NCI-H345 (cell line): ENCODE data around the gene UBAC2.
"Not testable (repeated sequence)": the region's sequence is repeated elsewhere in the genome, so short reads cannot be mapped to it uniquely, and the experiment has no call there.

ENCODE experiments used
- DNase-seq: peaks from one replicate; lab custom pipeline; 2025; lab: John Stamatoyannopoulos, UW

Gene UBAC2

GRCh38 chr13:99380921-99381645 lies 180.4 kb downstream of the UBAC2 start:
- no peak for DNase-seq

- no peak for DNase-seq
Measured at GRCh38 chr13:99381766-99382165, 181.1 kb downstream of the UBAC2 start.

DNA sequence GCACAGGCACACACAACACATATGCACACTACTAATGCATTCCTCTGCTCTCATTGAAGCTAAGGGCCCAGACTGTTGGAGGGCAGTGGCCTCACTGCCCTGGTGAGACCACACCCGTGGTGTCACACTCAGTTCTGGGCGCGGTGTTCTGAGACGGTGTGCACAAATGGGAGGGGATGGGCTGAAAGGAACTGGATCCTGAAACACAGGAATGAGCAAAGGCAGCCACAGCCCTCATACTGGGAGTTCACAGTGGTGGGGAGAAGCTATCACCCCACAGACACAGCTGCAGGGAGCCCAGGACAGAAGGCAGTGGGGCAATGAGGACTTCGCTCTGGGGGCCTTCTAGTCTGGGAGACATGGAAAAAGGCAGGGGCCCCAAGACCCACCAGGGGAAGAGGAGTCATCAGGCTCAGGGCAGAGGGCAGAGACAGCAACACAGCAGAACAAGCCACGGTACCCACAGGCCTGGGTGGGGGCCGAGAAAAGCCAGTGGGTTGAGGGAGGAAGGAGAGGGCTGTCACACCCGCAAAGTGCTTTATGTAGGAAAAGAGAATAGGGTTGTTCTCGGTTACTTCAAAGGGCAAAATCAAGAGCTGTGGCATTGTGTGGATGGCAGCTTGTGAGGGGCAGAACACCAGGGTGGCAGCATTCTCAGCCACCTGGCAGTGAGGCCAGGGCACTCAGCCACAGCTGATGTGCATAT lies 181.9 kb downstream of the UBAC2 start:
- no peak for DNase-seq

GRCh38 chr13:99383511-99383921 lies 182.9 kb downstream of the UBAC2 start:
- DNase-seq = no peak

DNA sequence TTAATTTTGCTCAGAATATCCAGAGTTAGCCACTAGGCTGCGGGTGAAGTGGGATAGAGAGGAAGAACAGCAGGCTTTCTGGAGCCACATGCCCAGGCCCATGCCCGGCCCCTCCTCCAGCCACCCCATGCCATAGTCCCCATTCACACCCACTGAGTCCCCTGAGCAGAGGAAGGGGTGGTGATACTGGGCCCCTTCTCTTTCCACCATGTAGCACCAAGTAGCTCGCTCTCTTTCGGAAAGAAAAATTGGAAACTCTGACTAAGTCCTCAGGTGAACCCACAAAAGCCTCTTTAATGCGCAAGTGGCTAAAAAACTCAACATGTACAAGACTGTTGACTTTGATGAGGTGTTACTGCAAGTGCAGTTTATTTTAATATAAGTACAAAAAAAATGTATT lies 183.3 kb downstream of the UBAC2 start:
- no peak for DNase-seq

DNA sequence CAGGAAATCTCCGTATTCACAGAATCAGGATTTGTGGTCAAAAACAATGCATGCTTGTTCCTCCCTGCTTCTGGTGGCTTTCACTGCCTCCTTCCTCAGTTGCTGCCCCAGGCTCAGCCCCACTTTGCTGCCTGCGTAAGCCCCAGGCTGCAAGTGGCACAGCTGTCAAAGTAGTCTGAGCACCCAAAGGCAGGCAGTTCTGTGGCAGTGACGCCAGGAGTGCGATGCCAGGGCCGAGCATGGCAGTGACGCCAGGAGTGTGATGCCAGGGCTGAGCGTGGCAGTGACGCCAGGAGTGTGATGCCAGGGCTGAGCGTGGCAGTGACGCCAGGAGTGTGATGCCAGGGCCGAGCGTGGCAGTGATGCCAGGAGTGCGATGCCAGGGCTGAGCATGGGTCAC lies 183.8 kb downstream of the UBAC2 start:
- DNase-seq = no peak

GRCh38 chr13:99385161-99385560 lies 184.5 kb downstream of the UBAC2 start:
- no peak for DNase-seq

DNA sequence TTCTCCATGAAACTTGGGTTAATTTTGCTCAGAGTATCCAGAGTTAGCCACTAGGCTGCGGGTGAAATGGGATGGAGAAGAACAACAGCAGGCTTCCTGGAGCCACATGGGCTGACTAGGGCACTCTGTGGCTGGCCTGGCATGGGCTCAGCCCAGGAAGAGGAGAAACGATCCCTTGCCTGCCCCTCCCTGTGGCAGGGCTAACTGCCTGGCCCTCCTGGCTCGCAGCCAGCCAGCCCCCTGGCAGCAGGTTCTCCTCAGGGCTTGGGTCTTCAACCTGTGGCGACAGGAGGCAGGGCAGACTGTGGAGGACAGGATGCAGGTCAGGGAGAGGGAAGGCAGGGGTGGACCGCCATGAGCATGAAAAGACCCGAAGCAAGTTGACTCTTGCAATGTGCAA lies 185.3 kb downstream of the UBAC2 start:
- peak; percentile 59 for DNase-seq

DNA sequence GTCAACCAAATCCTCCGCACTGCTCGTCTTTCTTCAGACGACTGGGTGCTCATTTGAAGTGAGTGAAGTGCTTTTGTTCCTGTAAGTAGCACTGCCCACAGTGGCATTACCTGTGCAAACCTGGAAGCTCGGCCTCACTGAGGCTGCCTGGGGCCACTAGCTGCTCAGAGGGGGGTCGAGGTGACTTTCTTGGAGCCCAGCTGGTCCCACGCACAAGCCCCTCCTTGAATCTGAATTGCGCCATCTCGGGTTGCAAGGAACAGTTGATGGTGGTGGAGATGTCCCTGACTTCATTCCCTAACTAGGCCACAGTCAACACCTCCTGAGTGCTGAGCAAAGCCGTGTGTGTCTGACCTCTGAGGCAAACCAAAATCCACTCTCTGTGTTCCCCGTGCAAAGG lies 185.8 kb downstream of the UBAC2 start:
- peak; percentile 69 for DNase-seq

DNA sequence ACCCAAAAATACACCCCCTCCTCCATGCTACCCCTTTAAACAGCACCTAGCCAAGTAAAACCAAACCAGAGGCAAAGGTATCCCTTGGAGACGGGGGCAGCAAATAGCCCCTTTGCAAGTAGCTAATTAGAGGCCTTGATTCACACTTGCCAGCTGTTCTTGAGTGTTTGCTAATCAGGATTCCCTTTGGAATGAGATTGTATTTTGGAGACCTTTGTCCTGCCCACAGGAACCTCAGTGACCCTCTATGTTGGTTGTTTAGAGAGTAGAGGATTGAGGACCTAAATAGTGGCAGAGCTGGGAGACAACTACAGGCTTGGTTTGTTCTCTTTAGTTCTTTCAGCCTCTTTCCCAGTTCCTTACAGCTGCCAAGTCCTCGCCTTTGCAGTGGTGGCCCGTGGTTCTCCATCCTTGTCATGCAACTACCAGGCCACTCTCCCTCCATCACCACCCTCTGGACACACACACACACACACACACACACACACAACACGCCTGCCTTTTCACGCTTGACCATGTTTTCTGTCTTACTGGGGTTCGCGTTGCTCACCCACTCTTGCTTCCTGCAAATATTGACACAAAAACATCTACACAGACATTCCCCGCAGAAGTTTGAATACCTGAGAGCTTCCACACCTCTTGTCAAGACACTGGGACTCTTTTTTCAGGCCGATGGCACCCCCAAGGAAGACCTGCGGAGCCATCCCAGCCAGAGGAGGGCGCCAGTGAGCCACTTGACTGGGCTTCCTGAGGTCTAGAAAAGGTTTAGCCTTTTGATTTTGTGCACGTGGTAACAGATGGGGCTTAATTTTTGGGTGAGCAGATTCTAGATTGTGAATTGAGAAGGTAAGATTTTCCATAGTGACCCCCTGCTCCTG lies 186.5 kb downstream of the UBAC2 start:
- DNase-seq = no peak

GRCh38 chr13:99388334-99388923 lies 187.8 kb downstream of the UBAC2 start:
- DNase-seq = no peak

DNA sequence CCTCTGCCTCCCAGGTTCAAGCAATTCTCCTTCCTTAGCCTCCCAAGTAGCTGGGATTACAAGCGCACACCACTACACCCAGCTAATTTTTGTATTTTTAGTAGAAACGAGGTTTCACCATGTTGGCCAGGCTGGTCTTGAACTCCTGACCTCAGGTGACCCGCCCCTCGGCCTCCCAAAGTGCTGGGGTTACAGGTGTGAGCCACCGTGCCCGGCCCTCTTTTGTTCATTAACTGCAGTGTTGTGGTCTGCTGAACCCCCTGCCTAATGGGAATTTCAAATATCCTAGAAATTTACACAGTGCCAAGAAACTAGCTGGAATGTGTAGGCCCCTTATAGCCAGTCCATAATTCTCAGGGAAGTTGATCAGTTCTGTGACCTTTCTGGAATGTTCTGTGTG lies 188.4 kb downstream of the UBAC2 start:
- DNase-seq = not testable (repeated sequence)

GRCh38 chr13:99389520-99390304 lies 189.1 kb downstream of the UBAC2 start:
- DNase-seq = no peak

GRCh38 chr13:99390601-99391000 lies 189.9 kb downstream of the UBAC2 start:
- DNase-seq = no peak

DNA sequence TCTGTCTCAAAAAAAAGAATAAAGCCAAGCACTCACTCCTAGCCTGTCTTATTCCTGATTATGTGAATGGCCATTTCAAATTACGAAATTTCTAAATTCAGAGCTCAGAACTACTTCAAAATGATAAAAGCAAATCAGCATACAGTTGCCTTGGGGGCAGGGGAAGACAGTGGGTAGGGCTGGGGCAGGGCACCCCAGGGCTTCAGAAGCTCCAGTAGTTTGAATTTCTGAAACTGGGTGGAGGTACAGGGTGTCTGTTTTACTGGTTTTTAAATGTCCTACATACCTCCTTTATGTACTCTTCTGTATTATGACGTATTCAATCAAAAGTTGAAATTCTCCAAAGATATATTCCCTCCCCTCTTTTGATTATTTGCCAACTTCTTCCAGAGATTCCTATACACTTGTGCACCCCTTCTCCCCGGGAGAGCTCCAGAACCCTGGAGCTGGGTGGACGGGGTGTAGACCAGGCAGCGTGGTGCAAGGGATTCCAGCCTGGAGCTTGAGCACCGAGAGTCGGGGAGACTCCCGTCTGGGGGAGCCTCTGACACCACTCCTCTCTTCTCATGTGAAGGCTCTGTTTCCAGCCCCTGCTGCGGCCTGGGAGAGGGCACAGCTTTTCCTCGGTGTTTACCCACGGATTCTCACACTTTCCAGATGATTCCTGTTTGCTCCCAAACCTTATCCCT lies 191.3 kb downstream of the UBAC2 start:
- DNase-seq = no peak

DNA sequence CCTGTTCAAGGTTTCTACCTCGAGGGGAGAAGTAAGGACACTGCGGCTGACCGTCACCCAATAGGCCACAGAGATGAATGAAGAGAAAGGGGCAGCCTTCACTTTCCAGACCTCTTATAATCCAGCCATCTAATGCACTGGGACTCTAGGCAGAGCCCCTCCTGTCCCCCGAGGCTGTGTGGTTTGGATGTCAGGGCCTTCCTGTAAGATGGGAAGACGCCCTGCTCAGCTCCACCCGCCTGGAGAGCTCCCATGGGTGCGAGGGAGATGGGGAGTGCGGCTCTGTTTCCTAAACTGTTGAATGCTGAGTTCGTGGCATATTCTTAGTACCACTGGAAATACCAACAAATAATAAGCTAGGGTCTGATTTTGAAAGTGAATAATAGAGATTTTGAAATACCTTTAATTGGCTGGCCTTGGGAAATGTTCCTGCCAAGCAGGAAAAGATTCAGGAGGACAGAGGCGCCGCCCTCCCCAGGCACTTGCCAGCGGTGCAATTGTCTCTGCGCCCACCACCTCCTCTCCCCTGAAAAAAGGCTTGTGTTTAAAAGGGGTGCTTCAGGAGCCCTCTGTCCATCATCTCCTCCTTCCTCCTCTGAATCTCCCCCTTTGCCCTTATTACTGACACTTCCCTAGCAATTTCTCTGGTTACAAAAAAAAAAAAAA lies 191.9 kb downstream of the UBAC2 start:
- DNase-seq = no peak

DNA sequence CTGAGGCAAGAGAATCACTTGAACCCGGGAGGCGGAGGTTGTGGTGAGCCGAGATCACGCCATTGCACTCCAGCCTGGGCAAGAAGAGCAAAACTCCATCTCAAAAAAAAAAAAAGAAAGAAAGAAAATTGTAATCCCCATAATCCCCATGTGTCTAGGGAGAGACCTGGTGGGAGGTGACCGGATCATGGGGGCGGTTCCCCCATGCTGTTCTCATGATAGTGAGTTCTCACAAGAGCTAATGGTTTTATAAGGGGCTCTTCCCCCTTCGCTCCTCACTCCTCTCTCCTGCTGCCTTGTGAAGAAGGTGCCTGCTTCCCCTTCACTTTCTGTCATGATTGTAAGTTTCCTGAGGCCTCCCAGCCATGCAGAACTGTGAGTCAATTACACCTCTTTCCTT lies 192.7 kb downstream of the UBAC2 start:
- DNase-seq = not testable (repeated sequence)

DNA sequence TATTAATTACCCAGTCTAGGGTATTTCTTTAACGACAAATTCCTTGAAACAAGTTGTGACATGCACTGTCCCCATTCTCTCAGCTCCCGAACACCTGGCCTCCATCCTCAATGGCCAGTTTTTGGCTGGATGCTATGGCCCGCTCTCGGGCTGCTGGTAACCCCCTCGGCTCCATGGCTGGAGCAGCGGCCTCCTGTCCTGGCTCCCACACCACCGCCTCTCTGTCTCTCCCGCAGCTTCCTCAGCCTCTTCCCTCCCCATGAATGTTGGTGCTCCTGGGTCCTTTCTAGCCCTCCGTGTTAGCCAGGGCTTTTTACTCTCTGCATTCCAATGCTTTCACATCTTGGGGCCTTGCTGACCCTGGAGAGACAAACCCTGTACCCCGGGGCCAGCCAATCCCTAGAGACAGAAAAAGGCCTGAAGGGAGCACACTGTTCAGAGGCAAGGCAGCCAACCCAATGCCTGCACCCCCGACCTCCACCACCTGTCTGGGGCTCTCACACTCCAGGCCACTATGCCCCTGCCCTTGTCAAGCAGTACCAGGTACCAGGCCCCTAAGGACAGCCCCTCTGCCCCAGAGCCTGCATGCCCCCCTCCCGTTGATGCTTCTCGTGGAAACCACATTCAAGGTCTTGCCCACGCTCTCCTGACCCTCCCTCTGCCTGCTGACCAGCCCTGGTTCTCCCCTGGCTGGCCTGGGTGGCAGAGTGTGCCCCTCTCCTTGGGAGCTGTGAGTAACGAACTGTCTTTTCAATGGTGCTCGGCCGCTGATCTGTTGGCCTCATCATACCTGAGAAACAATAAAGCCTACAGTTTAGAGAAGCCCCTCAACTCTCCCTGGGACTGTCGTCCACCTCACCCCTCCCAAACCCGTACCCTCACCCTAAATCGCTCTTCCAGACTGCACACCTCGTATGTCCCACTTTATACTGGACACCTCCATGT lies 193.4 kb downstream of the UBAC2 start:
- DNase-seq = no peak

GRCh38 chr13:99395436-99395835 lies 194.8 kb downstream of the UBAC2 start:
- DNase-seq = no peak
